ENCODE results near the gene ADNP.

DNA sequence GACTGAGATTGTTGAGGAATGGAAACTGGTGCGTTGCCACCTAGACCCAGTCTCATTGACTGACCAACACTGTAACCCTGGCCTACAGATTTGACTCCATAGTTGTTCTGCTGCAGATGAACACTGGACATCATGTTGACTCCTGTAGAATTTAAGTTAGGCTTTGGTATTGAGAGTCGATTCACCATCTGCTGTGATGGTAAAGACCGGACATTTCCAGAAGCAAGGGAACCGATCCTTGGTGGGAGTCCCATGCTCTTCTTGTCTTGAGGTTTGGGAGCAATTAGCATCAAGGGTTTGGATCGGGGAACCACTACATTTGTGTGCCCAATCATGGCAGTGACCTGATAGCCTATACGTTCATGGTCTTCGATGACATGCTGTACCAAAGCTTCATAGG lies 37.6 kb downstream of the ADNP start:
- TF ChIP-seq, protein P1, sequence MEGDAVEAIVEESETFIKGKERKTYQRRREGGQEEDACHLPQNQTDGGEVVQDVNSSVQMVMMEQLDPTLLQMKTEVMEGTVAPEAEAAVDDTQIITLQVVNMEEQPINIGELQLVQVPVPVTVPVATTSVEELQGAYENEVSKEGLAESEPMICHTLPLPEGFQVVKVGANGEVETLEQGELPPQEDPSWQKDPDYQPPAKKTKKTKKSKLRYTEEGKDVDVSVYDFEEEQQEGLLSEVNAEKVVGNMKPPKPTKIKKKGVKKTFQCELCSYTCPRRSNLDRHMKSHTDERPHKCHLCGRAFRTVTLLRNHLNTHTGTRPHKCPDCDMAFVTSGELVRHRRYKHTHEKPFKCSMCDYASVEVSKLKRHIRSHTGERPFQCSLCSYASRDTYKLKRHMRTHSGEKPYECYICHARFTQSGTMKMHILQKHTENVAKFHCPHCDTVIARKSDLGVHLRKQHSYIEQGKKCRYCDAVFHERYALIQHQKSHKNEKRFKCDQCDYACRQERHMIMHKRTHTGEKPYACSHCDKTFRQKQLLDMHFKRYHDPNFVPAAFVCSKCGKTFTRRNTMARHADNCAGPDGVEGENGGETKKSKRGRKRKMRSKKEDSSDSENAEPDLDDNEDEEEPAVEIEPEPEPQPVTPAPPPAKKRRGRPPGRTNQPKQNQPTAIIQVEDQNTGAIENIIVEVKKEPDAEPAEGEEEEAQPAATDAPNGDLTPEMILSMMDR (conservative IDR thresholded peaks at IDR 0.05; ENCODE audit: low read depth in 2 of 2): no peak
- no peak for TF ChIP-seq POLR2AphosphoS5 (IDR thresholded peaks at IDR 0.05; ENCODE audit: low read depth)
